Testis (tissue), 2 donors: Measurements from ENCODE around the gene UBE2K.

ENCODE experiments used
- POLR2A ChIP-seq: fragments of 450-650 bp; IDR thresholded peaks from one replicate; pipeline ENCODE4 v1.6.1; 2017; ENCODE audit warnings: antibody characterized with exemption, mild to moderate bottlenecking, moderate library complexity
- TF ChIP-seq, protein P1 (sequence below), 3 experiments: fragments of 450-650 bp in 2 of 3; fragments of 200-600 bp in 1 of 3; sonication (generic) in 1 of 3; IDR thresholded peaks; one replicate each; pipeline ENCODE4 v1.5.1; 2016 to 2019; ENCODE audit warnings: antibody characterized with exemption in 3 of 3, mild to moderate bottlenecking in 2 of 3, moderate library complexity in 1 of 3

DNA sequence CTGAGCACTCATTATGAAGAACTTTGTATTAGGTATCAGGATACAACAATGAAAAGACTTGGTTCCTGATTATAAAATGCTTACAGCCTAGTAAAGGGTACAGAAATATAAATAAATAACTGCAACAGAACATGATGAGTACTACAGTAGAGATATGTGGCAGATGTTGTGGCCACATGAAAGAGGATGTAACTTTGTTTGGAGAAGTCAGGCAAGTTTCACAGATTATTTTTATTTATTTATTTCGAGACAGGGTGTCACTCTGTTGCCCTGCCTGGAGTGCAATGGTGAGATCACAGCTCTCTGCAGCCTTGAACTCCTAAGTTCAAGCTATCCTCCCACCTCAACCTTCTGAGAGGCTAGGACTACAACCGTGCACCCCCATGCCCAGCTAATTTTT is 15.8 kb upstream of the UBE2K start:
- no peak for TF ChIP-seq POLR2A
- TF ChIP-seq, protein P1, sequence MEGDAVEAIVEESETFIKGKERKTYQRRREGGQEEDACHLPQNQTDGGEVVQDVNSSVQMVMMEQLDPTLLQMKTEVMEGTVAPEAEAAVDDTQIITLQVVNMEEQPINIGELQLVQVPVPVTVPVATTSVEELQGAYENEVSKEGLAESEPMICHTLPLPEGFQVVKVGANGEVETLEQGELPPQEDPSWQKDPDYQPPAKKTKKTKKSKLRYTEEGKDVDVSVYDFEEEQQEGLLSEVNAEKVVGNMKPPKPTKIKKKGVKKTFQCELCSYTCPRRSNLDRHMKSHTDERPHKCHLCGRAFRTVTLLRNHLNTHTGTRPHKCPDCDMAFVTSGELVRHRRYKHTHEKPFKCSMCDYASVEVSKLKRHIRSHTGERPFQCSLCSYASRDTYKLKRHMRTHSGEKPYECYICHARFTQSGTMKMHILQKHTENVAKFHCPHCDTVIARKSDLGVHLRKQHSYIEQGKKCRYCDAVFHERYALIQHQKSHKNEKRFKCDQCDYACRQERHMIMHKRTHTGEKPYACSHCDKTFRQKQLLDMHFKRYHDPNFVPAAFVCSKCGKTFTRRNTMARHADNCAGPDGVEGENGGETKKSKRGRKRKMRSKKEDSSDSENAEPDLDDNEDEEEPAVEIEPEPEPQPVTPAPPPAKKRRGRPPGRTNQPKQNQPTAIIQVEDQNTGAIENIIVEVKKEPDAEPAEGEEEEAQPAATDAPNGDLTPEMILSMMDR (IDR thresholded peaks at IDR 0.05), result no peak
